K562 (cell line): ENCODE measurements around the gene DGUOK. TPM values are rescaled to one million over a fixed set of nuclear protein-coding genes. Genes with fewer than 3 reads are reported as not detected.

Source experiments
- ATAC-seq: fragments of 200-7000 bp; cut with Tn5 transposase; 3 replicates; pipeline ENCODE4 v1.9.1; 2020; ENCODE audit warnings: moderate library complexity
- BruUV-seq: library from RNA; stranded (reverse); fragments of 400-500 nt; replicated peaks from 2 replicates; lab custom pipeline; 2021; lab: Mats Ljungman, UMichigan
- CTCF ChIA-PET: fragments of 300-600 bp; formaldehyde crosslinking; extraction: SDS; loops from one replicate; lab custom pipeline; 2021; ENCODE audit warnings: low intra/inter-chr PET ratio; lab: Yijun Ruan, JAX
- POLR2A ChIA-PET: fragments of 300-600, 350-650 bp; sonication (Branson Sonifier 250); formaldehyde crosslinking; extraction: SDS; loops from one replicate; lab custom pipeline; 2021; ENCODE audit warnings: antibody characterized with exemption, inconsistent platforms; lab: Yijun Ruan, JAX
- DNase-seq, 4 experiments: peaks; one replicate each; pipeline versions ENCODE4 v3.0.0 to v3.0.0-alpha.2; 2011 to 2018; ENCODE audit warnings: low spot score in 3 of 4, mixed read lengths in 3 of 4; ENCODE audit errors: extremely low read depth in 1 of 4
- FAIRE-seq: peaks from 2 replicates; lab custom pipeline; 2011; peaks lifted over from hg19 to GRCh38; lab: Jason Lieb, UNC
- H2AFZ ChIP-seq: 2 replicates; pipeline ENCODE4 v1.6.0; 2011; ENCODE audit warnings: low read depth, low read length, control low read depth, inconsistent platforms
- H3K27ac ChIP-seq: fragments of 200-600 bp; 3 replicates; pipeline ENCODE4 v1.8.0; 2011; ENCODE audit warnings: low read depth, mild to moderate bottlenecking, control low read depth, inconsistent platforms, low read length, moderate library complexity, mixed read lengths; ENCODE audit errors: extremely low read depth
- H3K27me3 ChIP-seq, 2 experiments: fragments of 300-600 bp in 1 of 2; 2 replicates in 1 of 2; 3 replicates in 1 of 2; pipeline versions ENCODE4 v1.6.0 to v1.8.0; 2011; ENCODE audit warnings: inconsistent platforms in 2 of 2, low read length in 2 of 2, mild to moderate bottlenecking in 1 of 2, mixed read lengths in 1 of 2, moderate library complexity in 1 of 2; ENCODE audit not compliant: control insufficient read depth in 2 of 2, insufficient read depth in 2 of 2
- H3K36me3 ChIP-seq: fragments of 300-600 bp; 3 replicates; pipeline ENCODE4 v1.8.0; 2011; ENCODE audit warnings: mild to moderate bottlenecking, low read length, inconsistent platforms; ENCODE audit not compliant: control insufficient read depth, insufficient read depth
- H3K4me1 ChIP-seq, 2 experiments: fragments of 200-600 bp in 1 of 2; replicated peaks in 1 of 2; 2 replicates in 1 of 2; 3 replicates in 1 of 2; pipeline versions ENCODE4 v1.5.1 to v1.8.0; 2011; ENCODE audit warnings: inconsistent platforms in 2 of 2, low read length in 2 of 2, mild to moderate bottlenecking in 1 of 2, mixed read lengths in 1 of 2, moderate library complexity in 1 of 2; ENCODE audit not compliant: control insufficient read depth in 2 of 2, insufficient read depth in 2 of 2
- H3K4me2 ChIP-seq: 2 replicates; pipeline ENCODE4 v1.6.1; 2011; ENCODE audit warnings: low read length, control low read depth, inconsistent platforms, mixed read lengths; ENCODE audit not compliant: insufficient read depth
- H3K4me3 ChIP-seq: fragments of 200-600 bp; sonication (generic), shearing (Covaris generic); 2 replicates; pipeline ENCODE4 v1.5.1; 2016; ENCODE audit warnings: control low read depth, inconsistent platforms
- H3K79me2 ChIP-seq: fragments of 200-600 bp; 3 replicates; pipeline ENCODE4 v1.8.0; 2011; ENCODE audit warnings: low read length, inconsistent platforms; ENCODE audit not compliant: control insufficient read depth, insufficient read depth
- H3K9ac ChIP-seq, 2 experiments: 2 replicates each; pipeline versions ENCODE4 v1.6.0 to v1.6.1; 2011; ENCODE audit warnings: low read depth in 2 of 2, low read length in 2 of 2, control low read depth in 1 of 2, inconsistent platforms in 1 of 2, mild to moderate bottlenecking in 1 of 2, mixed read lengths in 1 of 2; ENCODE audit not compliant: insufficient read depth in 1 of 2
- H3K9me1 ChIP-seq: one replicate; pipeline ENCODE4 v1.6.0; 2011; ENCODE audit warnings: inconsistent platforms, mild to moderate bottlenecking, low read length, moderate library complexity; ENCODE audit not compliant: control insufficient read depth, insufficient read depth
- H3K9me3 ChIP-seq: replicated peaks from 2 replicates; pipeline ENCODE4 v1.5.1; 2011; ENCODE audit warnings: low read depth, low read length, inconsistent platforms; ENCODE audit not compliant: control insufficient read depth, insufficient read depth
- H4K20me1 ChIP-seq: replicated peaks from 2 replicates; pipeline ENCODE4 v1.6.1; 2011; ENCODE audit warnings: low read length, inconsistent platforms, mixed read lengths; ENCODE audit not compliant: control insufficient read depth, insufficient read depth
- CREM ChIP-seq: IDR thresholded peaks from 2 replicates; pipeline ENCODE4 v1.6.1; 2014; ENCODE audit warnings: antibody characterized with exemption, low read depth
- E2F5 ChIP-seq: sonication (generic); formaldehyde crosslinking; IDR thresholded peaks from 2 replicates; pipeline ENCODE4 v1.8.0; 2022; ENCODE audit warnings: mild to moderate bottlenecking, missing genetic modification reagents
- ESRRB ChIP-seq: fragments of 250-450 bp; sonication (Bioruptor Pico); IDR thresholded peaks from 2 replicates; pipeline ENCODE4 v1.5.0; 2020; ENCODE audit warnings: mild to moderate bottlenecking, moderate library complexity, borderline replicate concordance
- GMEB1 ChIP-seq: fragments of 250-450 bp; sonication (Bioruptor Pico); IDR thresholded peaks from 2 replicates; pipeline ENCODE4 v1.4.0; 2020; ENCODE audit warnings: mild to moderate bottlenecking
- HNRNPUL1 ChIP-seq: fragments of 200-400 bp; formaldehyde crosslinking; IDR thresholded peaks from 2 replicates; pipeline ENCODE4 v1.6.1; 2017; ENCODE audit warnings: low read length
- HOMEZ ChIP-seq: fragments of 250-450 bp; sonication (Bioruptor Pico); IDR thresholded peaks from 2 replicates; pipeline ENCODE4 v1.4.0; 2020; ENCODE audit warnings: mild to moderate bottlenecking, moderate library complexity
- NELFE ChIP-seq: IDR thresholded peaks from 2 replicates; pipeline ENCODE4 v1.6.1; 2011; ENCODE audit warnings: mild to moderate bottlenecking; ENCODE audit not compliant: insufficient read depth, insufficient read length
- TFE3 ChIP-seq: fragments of 450-650 bp; formaldehyde crosslinking; IDR thresholded peaks from 2 replicates; pipeline ENCODE4 v1.4.0; 2020; ENCODE audit warnings: mild to moderate bottlenecking, mixed read lengths
- ZBTB17 ChIP-seq: fragments of 450-650 bp; formaldehyde crosslinking; IDR thresholded peaks from 2 replicates; pipeline ENCODE4 v1.4.0; 2020; ENCODE audit warnings: mild to moderate bottlenecking
- WGBS: fragments of 100-300 bp; shearing (Covaris generic); methylation state at CpG from one replicate; pipeline ENCODE4 v1.1.6; 2016; ENCODE audit warnings: low coverage, mixed read lengths; ENCODE audit not compliant: insufficient coverage; ENCODE audit errors: missing lambda C conversion rate; 5-methylcytosine and 5-hydroxymethylcytosine counted together
- in situ Hi-C: fragments of 300-500 bp; cut with MboI; formaldehyde crosslinking; loops from 4 replicates; pipeline ENCODE4 v1.15.0; 2018; ENCODE audit warnings: inconsistent platforms, mixed read lengths
- intact Hi-C: fragments of 100-400 bp; cut with micrococcal nuclease; formaldehyde crosslinking; loops from 2 replicates; pipeline ENCODE4 v1.14.2; 2022
- polyA plus RNA-seq, 8 experiments: library from polyadenylated mRNA; depleted of rRNA in 4 of 8; stranded (reverse) in 5 of 8; unstranded in 3 of 8; fragments of >200 nt; fragmentation: Nextera tagmentation in 2 of 8; fragmentation: Illumina TruSeq in 1 of 8; extraction: Ambion mirVana in 2 of 8; extraction: Trizol in 1 of 8; gene quantifications; 2 replicates each; pipeline versions ENCODE4 v1.2.1 to v1.2.3, GENCODE V29; 2011 to 2014; ENCODE audit warnings: inconsistent platforms in 1 of 8, missing spikeins in 1 of 8
- total RNA-seq, 7 experiments: library from RNA; depleted of rRNA in 6 of 7; stranded (reverse); fragments of >200 nt in 6 of 7; fragmentation: Illumina TruSeq in 2 of 7; extraction: Trizol in 2 of 7; gene quantifications; 2 replicates each; pipeline versions ENCODE4 v1.2.1 to v1.2.3, GENCODE V29; 2011 to 2021; ENCODE audit warnings: low replicate concordance in 1 of 7

DGUOK gene
- total and polyA plus RNA-seq, 9 of the 15 experiments (the other 6 are each of a cell fraction or from before 2014, with no cell fraction given): 67.0 to 288 (median 126) TPM

- FAIRE-seq (no peak), DNase-seq (no peak), ATAC-seq (no peak)
- Histone ChIP-seq H3K79me2 (no peaks in the 10 kb centered on the region), H3K4me3 (no peak overlapping the region), H3K27ac (no peak overlapping the region), H3K9me1 (no peaks in the 10 kb centered on the region), H4K20me1 (no peaks in the 10 kb centered on the region), H3K4me2 (no peak overlapping the region), H3K9ac (no peak overlapping the region), H3K27me3 (peaks cover 2 to 4% of the 10 kb centered on the region in 2 experiments; a peak in 2 of 5 replicates), H3K36me3 (no peaks in the 10 kb centered on the region), H3K4me1 (no peaks in the 10 kb centered on the region), H2AFZ (no peak overlapping the region), H3K9me3 (no peaks in the 10 kb centered on the region)
- no peak for TF ChIP-seq HOMEZ (CRISPR knock-in tag)
- no peak for TF ChIP-seq TFE3 (CRISPR knock-in tag)
- TF ChIP-seq CREM: no peak
- no peak for TF ChIP-seq GMEB1
- no peak for TF ChIP-seq HNRNPUL1
- no peak for TF ChIP-seq ZBTB17 (CRISPR knock-in tag)
- no peak for TF ChIP-seq ESRRB (CRISPR knock-in tag)
- TF ChIP-seq E2F5 (CRISPR knock-in tag): no peak
- TF ChIP-seq NELFE: no peak
- WGBS: 9% methylated on average over 4 of the region's 4 CpGs
- intact Hi-C loops (no loop called here), in situ Hi-C loops (no loop called here)
- BruUV-seq: no TSS peak
- CTCF ChIA-PET: no interaction called here
- POLR2A ChIA-PET: no interaction called here
Observed at GRCh38 chr2:73886357-73886756, 40.3 kb upstream of the DGUOK start.
